OCI-LY3 (cell line): ENCODE results near the gene ZAR1L.

Source experiments
- CTCF ChIP-seq: fragments of 200-600, 300-600 bp; sonication (generic); IDR thresholded peaks from 2 replicates; pipeline ENCODE4 v1.5.1; 2014; ENCODE audit warnings: antibody characterized with exemption, low read length, low read depth
- EZH2phosphoT487 ChIP-seq: fragments of 200-600 bp; shearing (Covaris generic); IDR thresholded peaks from 2 replicates; pipeline ENCODE4 v1.6.1; 2018; ENCODE audit warnings: antibody characterized with exemption, mixed run types, low read depth

- TF ChIP-seq CTCF (no peak), EZH2phosphoT487 (no peak)
Measured at GRCh38 chr13:32314271-32315237, 609 bp downstream of the ZAR1L start.
